Spleen (tissue), 11 donors: ENCODE measurements around the gene CRB3. TPM values are rescaled to one million over a fixed set of nuclear protein-coding genes. Genes with fewer than 3 reads are reported as not detected.

Source experiments
- DNase-seq: peaks from one replicate; pipeline ENCODE4 v3.0.0-alpha.2; 2020
- H3K27ac ChIP-seq, 8 donors: fragments of 200-600 bp; sonication (generic) in 7 of 8; 1 replicate in 4 of 8; 2 replicates in 4 of 8; pipeline versions ENCODE4 v1.5.0 to v1.8.0; 2016 to 2021; ENCODE audit warnings: inconsistent platforms in 4 of 8, mild to moderate bottlenecking in 4 of 8, moderate library complexity in 1 of 8
- H3K27me3 ChIP-seq, 7 donors: fragments of 200-600 bp; sonication (generic) in 6 of 7; replicated peaks in 1 of 7; 1 replicate in 4 of 7; 2 replicates in 3 of 7; pipeline versions ENCODE4 v1.5.0 to v1.8.0; 2016 to 2021; ENCODE audit warnings: inconsistent platforms in 3 of 7, mild to moderate bottlenecking in 1 of 7
- H3K36me3 ChIP-seq, 6 donors: fragments of 200-600 bp; sonication (generic) in 5 of 6; 1 replicate in 4 of 6; 2 replicates in 2 of 6; pipeline versions ENCODE4 v1.5.0 to v1.8.0; 2016 to 2021; ENCODE audit warnings: inconsistent platforms in 2 of 6
- H3K4me1 ChIP-seq, 6 donors: fragments of 200-600 bp; sonication (generic) in 5 of 6; 1 replicate in 3 of 6; 2 replicates in 3 of 6; pipeline versions ENCODE4 v1.5.0 to v1.8.0; 2016 to 2021; ENCODE audit warnings: inconsistent platforms in 3 of 6
- H3K4me3 ChIP-seq, 8 donors: fragments of 200-600 bp; sonication (generic) in 7 of 8; 1 replicate in 4 of 8; 2 replicates in 4 of 8; pipeline versions ENCODE4 v1.5.0 to v1.8.0; 2016 to 2021; ENCODE audit warnings: inconsistent platforms in 4 of 8, mild to moderate bottlenecking in 4 of 8, moderate library complexity in 2 of 8
- H3K9me3 ChIP-seq, 8 donors: fragments of 200-600 bp; sonication (generic) in 7 of 8; 1 replicate in 4 of 8; 2 replicates in 4 of 8; pipeline versions ENCODE4 v1.5.0 to v1.8.0; 2016 to 2021; ENCODE audit warnings: inconsistent platforms in 4 of 8
- POLR2A ChIP-seq, 3 donors: fragments of 450-650 bp; IDR thresholded peaks; one replicate each; pipeline ENCODE4 v1.5.1; 2017; ENCODE audit warnings: antibody characterized with exemption in 3 of 3, mild to moderate bottlenecking in 1 of 3
- POLR2AphosphoS5 ChIP-seq, 3 donors: sonication (generic); formaldehyde crosslinking; IDR thresholded peaks; one replicate each; pipeline ENCODE4 v1.5.1; 2017; ENCODE audit warnings: antibody characterized with exemption in 3 of 3
- WGBS, 5 donors: extraction: QIAGEN DNeasy Blood & Tissue Kit in 3 of 5; methylation state at CpG; one replicate each; pipeline versions ENCODE4 v1.1.5 to v1.1.7; 2013 to 2018; 5-methylcytosine and 5-hydroxymethylcytosine counted together
- intact Hi-C: fragments of 100-400 bp; cut with DNase I; formaldehyde crosslinking; loops from one replicate; pipeline ENCODE4 v1.15.0; 2023; ENCODE audit warnings: low total_unique reads
- polyA plus RNA-seq, 3 donors: library from polyadenylated mRNA; stranded (reverse); fragments of 200-250 nt; gene quantifications; one replicate each; pipeline ENCODE4 v1.2.1, GENCODE V29; 2013
- total RNA-seq, 7 donors: library from RNA; depleted of rRNA in 3 of 7; stranded (reverse); fragments of >200 nt in 3 of 7; fragmentation: NEBNext Ultra II Directional in 4 of 7; extraction: Animal tissue kit (Norgen Biotek cat#: 25700) in 4 of 7; gene quantifications; one replicate each; pipeline versions ENCODE4 v1.1.0 to v1.2.1, GENCODE V29; 2016 to 2021
- TF ChIP-seq, protein P1 (sequence below), 11 experiments: fragments of 200-600 bp in 7 of 11; fragments of 450-650 bp in 4 of 11; sonication (generic) in 4 of 11; IDR thresholded peaks in 8 of 11; conservative IDR thresholded peaks in 3 of 11; 1 replicate in 7 of 11; 2 replicates in 4 of 11; pipeline versions ENCODE4 v1.4.0 to v1.8.0; 2016 to 2021; ENCODE audit warnings: antibody characterized with exemption in 11 of 11, inconsistent platforms in 4 of 11, mild to moderate bottlenecking in 1 of 11
- donor health status: healthy with polysubstance abuse.
- donor health status: DM: no; HTN: no; CAD: no; lungs with moderate emphysema.
- donor health status: DM: no; HTN: no; CAD: no.
- donor health status: Bipolar disorder and iron deficiency.
- donor health status: healthy.
- donor health status: DM: no; HTN: no; CAD: no.
- donor health status: DM: yes; HTN: yes; CAD: no.

The CRB3 gene
- total and polyA plus RNA-seq, 10 donors, result 1.0 to 2.0 (median 1.2) TPM; not detected in 2

DNA sequence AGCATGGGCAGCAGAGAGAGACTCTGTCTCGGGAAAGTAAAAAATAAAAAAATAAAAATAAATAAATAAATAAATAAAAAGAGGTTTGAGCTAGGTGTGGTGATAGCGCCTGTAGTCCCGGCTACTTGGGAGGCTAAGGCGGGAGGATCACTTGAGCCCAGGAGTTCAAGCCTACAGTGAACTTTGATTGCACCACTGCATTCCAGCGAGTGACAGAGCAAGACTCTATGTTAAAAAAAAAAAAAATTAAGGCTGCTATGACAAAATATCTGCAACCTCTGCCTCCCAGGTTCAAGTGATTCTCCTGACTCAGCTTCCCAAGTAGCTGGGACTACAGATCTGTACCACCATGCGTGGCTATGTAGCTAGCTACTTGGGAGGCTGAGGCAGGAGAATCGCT, 20.8 kb downstream of the CRB3 start:
- Histone ChIP-seq H3K27ac (no peak overlapping the region), H3K27me3 (no peaks in the 10 kb centered on the region), H3K9me3 (no peaks in the 10 kb centered on the region), H3K4me3 (no peak overlapping the region), H3K4me1 (peaks cover 0 to 42% (median 21%) of the 10 kb centered on the region in 6 donors), H3K36me3 (peaks cover 0 to 2% (median 0%) of the 10 kb centered on the region in 6 donors)
- 89 to 95% (median 93%) methylated on average over 7 of the region's 7 CpGs for WGBS, 5 donors
- intact Hi-C loops, result no loop called here
- no peak for DNase-seq
- TF ChIP-seq POLR2A (IDR thresholded peaks at IDR 0.05) (no peak), POLR2AphosphoS5 (IDR thresholded peaks at IDR 0.05) (no peak)
- TF ChIP-seq, protein P1, sequence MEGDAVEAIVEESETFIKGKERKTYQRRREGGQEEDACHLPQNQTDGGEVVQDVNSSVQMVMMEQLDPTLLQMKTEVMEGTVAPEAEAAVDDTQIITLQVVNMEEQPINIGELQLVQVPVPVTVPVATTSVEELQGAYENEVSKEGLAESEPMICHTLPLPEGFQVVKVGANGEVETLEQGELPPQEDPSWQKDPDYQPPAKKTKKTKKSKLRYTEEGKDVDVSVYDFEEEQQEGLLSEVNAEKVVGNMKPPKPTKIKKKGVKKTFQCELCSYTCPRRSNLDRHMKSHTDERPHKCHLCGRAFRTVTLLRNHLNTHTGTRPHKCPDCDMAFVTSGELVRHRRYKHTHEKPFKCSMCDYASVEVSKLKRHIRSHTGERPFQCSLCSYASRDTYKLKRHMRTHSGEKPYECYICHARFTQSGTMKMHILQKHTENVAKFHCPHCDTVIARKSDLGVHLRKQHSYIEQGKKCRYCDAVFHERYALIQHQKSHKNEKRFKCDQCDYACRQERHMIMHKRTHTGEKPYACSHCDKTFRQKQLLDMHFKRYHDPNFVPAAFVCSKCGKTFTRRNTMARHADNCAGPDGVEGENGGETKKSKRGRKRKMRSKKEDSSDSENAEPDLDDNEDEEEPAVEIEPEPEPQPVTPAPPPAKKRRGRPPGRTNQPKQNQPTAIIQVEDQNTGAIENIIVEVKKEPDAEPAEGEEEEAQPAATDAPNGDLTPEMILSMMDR (IDR thresholded peaks at IDR 0.05 in 8 of 11, conservative IDR thresholded peaks at IDR 0.05 in 3 of 11), result no peak

DNA sequence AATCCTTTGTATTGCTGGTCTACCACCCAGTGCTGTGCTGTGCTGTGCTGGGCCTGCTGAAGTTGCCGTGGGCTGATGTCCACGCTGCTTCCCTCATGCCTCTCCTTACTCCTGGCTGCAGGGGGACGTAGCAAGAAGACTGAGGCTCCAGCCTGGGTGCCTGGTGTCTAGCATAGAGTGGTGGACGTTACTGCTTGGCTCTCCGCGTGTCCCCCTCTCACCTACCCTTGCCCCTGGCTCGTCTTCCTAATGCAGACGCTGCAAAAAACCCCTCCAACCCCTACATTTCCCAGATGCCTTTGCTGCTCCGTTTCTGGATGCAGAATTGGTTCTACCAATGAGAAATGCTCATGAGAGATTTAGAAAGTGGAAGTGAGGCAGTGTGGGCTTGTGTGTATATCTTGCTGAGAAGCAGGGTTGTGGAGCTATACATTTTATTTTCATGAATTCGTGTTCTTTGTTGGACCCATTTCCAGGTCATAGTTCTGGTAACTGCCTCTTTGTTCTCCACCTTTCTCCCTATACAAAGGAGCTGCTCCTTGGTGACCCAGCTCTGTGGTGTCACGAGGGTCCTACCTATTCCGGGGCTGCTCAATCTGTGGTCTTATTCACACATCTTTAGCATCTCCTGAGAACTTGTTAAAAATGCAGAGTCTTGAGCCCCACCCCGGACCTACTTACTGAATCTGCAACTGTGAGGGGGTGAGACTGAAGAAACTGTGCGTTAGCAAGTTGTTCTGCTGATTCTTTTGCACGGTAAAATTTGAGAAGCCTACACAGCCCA, 25.4 kb downstream of the CRB3 start:
- intact Hi-C loops, result no loop called here
- no peak for DNase-seq
- no peaks in the 10 kb centered on the region for H3K27me3 ChIP-seq
- peak overlapping the region in 7 of 8 donors; percentile 2 to 74 (median 58) for H3K27ac ChIP-seq
- H3K4me1 ChIP-seq, result peaks cover 0 to 15% (median 8%) of the 10 kb centered on the region in 6 donors
- peaks cover 0 to 12% (median 7%) of the 10 kb centered on the region in 8 donors for H3K9me3 ChIP-seq
- WGBS, 5 donors, result 46 to 67% (median 52%) methylated on average over 15 of the region's 15 CpGs
- peaks cover 0 to under 1% (median 0%) of the 10 kb centered on the region in 6 donors for H3K36me3 ChIP-seq
- H3K4me3 ChIP-seq, result peak overlapping the region in 7 of 8 donors; percentile 12 to 54 (median 24)
- TF ChIP-seq POLR2AphosphoS5 (IDR thresholded peaks at IDR 0.05) (no peak), POLR2A (IDR thresholded peaks at IDR 0.05) (no peak)
- TF ChIP-seq, protein P1 (IDR thresholded peaks at IDR 0.05 in 8 of 11, conservative IDR thresholded peaks at IDR 0.05 in 3 of 11), result no peak

DNA sequence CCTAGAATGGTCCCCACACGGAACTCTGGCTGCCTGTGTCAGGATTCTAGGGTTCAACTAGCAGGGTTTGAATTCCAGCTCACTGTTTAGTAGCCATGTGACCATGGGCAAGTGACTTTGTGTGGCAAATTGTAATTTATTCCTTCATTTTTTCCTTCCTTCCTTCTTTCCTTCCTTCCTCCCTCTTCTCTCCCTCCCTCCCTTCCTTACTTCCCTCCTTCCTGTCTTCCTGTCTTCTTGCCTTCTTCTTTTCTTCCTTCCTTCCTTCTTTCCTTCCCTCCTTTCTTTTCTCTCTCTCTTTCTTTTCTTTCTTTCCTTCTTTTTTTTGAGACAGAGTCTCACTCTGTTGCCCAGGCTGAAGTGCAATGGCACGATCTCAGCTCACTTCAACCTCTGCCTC, 26.1 kb downstream of the CRB3 start:
- no peaks in the 10 kb centered on the region for H3K27me3 ChIP-seq
- no peak for DNase-seq
- 58 to 73% (median 67%) methylated on average over 2 of the region's 2 CpGs for WGBS, 5 donors
- TF ChIP-seq POLR2AphosphoS5 (IDR thresholded peaks at IDR 0.05), result no peak
- TF ChIP-seq, protein P1 (IDR thresholded peaks at IDR 0.05 in 8 of 11, conservative IDR thresholded peaks at IDR 0.05 in 3 of 11), result no peak
- no peak for TF ChIP-seq POLR2A (IDR thresholded peaks at IDR 0.05)
- peaks cover 0 to 7% (median 0%) of the 10 kb centered on the region in 6 donors for H3K36me3 ChIP-seq
- H3K27ac ChIP-seq, result peak overlapping the region in 7 of 8 donors; percentile 2 to 74 (median 58)
- H3K9me3 ChIP-seq, result peaks cover 0 to 12% (median 7%) of the 10 kb centered on the region in 8 donors
- peaks cover 0 to 15% (median 8%) of the 10 kb centered on the region in 6 donors for H3K4me1 ChIP-seq
- peak overlapping the region in 4 of 8 donors; percentile 24 to 54 (median 30) for H3K4me3 ChIP-seq
- intact Hi-C loops, result no loop called here
